ENCODE measurements around the gene TPP1.
A peak's percentile ranks its signal among the peaks of the same experiment; 100 is the strongest.

Gene TPP1

GRCh38 chr11:6609502-6610015 lies 9.7 kb downstream of the TPP1 start:
- no peak for DNase-seq

GRCh38 chr11:6608726-6609501 lies 10.3 kb downstream of the TPP1 start:
- no peak for DNase-seq

GRCh38 chr11:6608011-6608410 lies 11.2 kb downstream of the TPP1 start:
- no peak for DNase-seq

- DNase-seq, result no peak
Measured at GRCh38 chr11:6607190-6607795, 11.9 kb downstream of the TPP1 start.

- peak; percentile 74 for DNase-seq
Measured at GRCh38 chr11:6606471-6607189, 12.6 kb downstream of the TPP1 start.

- no peak for DNase-seq
Measured at GRCh38 chr11:6604790-6605189, 14.4 kb downstream of the TPP1 start.

- DNase-seq, result peak; percentile 59
Measured at GRCh38 chr11:6604081-6604626, 15.1 kb downstream of the TPP1 start.

GRCh38 chr11:6603287-6604080 lies 15.7 kb downstream of the TPP1 start, which contains the start of the genes ILK and RRP8:
TSS of gene ILK (plus strand) at chr11:6603774. CDS start at chr11:6604272, 498 bp downstream.
TSS of gene RRP8 (minus strand) at chr11:6603616. CDS start at chr11:6603502, 114 bp downstream.
- peak; percentile 93 for DNase-seq

GRCh38 chr11:6602096-6602940 lies 16.9 kb downstream of the TPP1 start:
- DNase-seq, result no peak

- no peak for DNase-seq
Measured at GRCh38 chr11:6601041-6601461, 18.2 kb downstream of the TPP1 start.

- no peak for DNase-seq
Measured at GRCh38 chr11:6599881-6600390, 19.3 kb downstream of the TPP1 start.

GRCh38 chr11:6599449-6599848 lies 19.8 kb downstream of the TPP1 start:
- no peak for DNase-seq

GRCh38 chr11:6598555-6598954 lies 20.7 kb downstream of the TPP1 start:
- no peak for DNase-seq

GRCh38 chr11:6596239-6596877 lies 22.9 kb downstream of the TPP1 start:
- DNase-seq, result no peak

- DNase-seq, result no peak
Measured at GRCh38 chr11:6594142-6594768, 25.0 kb downstream of the TPP1 start.

GRCh38 chr11:6588018-6588417 lies 31.2 kb downstream of the TPP1 start:
- no peak for DNase-seq

GRCh38 chr11:6587360-6587953 lies 31.8 kb downstream of the TPP1 start:
- DNase-seq, result no peak

GRCh38 chr11:6586434-6587359 lies 32.5 kb downstream of the TPP1 start:
- no peak for DNase-seq
